ENCODE measurements around the gene PSRC1. TPM values are rescaled to one million over a fixed set of nuclear protein-coding genes. Genes with fewer than 3 reads are reported as not detected.

Gene PSRC1
- total RNA-seq, 4 donors from 2014 or later, result 3.8 to 11.4 (median 7.5) TPM

DNA sequence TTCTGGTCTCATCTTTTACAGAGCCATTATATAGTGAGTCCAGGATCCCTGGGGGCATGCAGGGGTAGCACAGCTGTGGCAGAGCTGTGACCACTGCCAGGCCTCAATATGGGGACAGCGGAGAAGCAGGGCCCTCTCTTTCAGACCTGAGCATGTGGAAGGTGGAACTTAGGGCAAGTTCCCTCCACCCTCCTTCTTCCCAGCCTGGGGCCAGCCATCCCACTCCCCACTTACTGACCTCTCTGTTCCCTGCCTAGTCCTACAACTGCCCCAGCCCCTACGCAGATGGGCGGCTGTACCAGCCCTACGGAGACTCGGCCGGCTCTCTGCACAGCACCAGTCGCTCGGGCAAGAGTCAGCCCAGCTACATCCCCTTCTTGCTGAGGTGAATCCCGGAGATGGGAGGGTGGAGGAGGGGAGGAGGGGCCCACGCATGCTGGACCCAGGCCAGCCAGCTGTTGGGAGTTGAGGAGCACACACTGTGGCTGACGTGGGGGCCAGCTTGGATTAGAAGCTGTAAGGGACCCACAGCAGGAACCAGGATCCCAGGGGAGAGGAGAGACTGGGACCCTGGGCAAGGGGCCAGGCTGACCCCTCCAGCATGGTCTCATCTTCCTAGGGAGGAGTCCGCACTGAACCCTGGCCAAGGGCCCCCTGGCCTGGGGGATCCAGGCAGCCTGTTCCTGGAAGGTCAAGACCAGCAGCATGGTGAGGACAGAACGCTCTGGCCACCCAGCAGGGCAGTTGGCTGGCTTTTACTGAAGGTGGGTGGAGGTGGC lies 10.7 kb downstream of the PSRC1 start:
- Histone ChIP-seq H3K9me3 (no peaks in the 10 kb centered on the region), H3K4me3 (no peak overlapping the region), H3K27ac (no peak overlapping the region), H3K36me3 (no peaks in the 10 kb centered on the region), H3K27me3 (no peaks in the 10 kb centered on the region), H3K4me1 (no peaks in the 10 kb centered on the region)
- intact Hi-C loops (cut with DNase I; ENCODE audit: low total_unique reads), result no loop called here
- DNase-seq, result peak in 1 of 2 donors; percentile 16
- no peak for TF ChIP-seq POLR2A (IDR thresholded peaks at IDR 0.05)
- TF ChIP-seq, protein P1, sequence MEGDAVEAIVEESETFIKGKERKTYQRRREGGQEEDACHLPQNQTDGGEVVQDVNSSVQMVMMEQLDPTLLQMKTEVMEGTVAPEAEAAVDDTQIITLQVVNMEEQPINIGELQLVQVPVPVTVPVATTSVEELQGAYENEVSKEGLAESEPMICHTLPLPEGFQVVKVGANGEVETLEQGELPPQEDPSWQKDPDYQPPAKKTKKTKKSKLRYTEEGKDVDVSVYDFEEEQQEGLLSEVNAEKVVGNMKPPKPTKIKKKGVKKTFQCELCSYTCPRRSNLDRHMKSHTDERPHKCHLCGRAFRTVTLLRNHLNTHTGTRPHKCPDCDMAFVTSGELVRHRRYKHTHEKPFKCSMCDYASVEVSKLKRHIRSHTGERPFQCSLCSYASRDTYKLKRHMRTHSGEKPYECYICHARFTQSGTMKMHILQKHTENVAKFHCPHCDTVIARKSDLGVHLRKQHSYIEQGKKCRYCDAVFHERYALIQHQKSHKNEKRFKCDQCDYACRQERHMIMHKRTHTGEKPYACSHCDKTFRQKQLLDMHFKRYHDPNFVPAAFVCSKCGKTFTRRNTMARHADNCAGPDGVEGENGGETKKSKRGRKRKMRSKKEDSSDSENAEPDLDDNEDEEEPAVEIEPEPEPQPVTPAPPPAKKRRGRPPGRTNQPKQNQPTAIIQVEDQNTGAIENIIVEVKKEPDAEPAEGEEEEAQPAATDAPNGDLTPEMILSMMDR (IDR thresholded peaks at IDR 0.05), result no peak

DNA sequence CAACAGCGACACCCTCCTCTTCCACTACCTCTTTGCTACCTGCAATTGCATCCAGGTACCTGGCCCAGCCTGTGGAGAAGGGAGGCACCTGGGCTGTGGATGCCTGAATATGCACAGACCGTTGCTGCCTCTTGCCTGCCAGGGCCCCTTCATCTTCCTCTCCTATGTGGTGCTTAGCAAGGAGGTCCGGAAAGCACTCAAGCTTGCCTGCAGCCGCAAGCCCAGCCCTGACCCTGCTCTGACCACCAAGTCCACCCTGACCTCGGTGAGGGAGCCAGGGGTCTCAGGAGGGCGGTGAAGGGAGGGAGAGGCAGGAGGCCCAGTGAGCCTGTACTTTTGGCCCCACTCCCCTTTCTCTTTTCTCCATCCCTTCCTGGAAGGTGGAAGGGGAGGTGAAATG lies 11.5 kb downstream of the PSRC1 start:
- H3K36me3 ChIP-seq, result no peaks in the 10 kb centered on the region
- no peak for DNase-seq
- no peak overlapping the region for H3K27ac ChIP-seq
- intact Hi-C loops (cut with DNase I; ENCODE audit: low total_unique reads), result no loop called here
- no peak overlapping the region for H3K4me3 ChIP-seq
- no peaks in the 10 kb centered on the region for H3K4me1 ChIP-seq
- H3K9me3 ChIP-seq, result no peaks in the 10 kb centered on the region
- no peaks in the 10 kb centered on the region for H3K27me3 ChIP-seq
- no peak for TF ChIP-seq POLR2A (IDR thresholded peaks at IDR 0.05)
- TF ChIP-seq, protein P1 (IDR thresholded peaks at IDR 0.05), result no peak

DNA sequence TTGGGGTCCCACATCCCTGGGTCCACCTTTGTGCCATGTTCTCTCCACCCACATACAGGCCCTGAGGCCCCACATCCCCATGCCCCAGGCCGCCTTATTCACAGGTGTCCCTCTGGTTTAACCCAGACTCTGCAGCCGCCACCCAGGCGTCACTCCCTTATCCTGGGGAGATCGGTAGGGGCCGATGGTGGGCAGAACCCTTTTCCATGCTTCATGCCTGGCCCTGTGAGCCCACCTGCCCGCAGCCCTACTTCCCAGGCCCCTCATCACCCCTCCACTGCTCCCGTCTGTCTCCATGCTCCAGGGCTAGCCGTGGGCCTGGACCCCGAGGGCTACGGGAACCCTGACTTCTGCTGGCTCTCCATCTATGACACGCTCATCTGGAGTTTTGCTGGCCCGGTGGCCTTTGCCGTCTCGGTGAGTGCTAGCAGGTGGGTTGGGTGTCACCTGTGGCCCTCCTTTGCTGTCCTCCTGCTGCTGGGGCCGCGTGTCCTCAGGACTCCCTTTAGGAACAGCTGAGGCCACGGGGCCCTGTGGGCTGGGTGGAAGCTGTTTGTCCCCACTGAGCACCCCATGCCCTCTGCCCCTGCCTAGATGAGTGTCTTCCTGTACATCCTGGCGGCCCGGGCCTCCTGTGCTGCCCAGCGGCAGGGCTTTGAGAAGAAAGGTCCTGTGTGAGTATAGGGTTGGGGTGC lies 12.2 kb downstream of the PSRC1 start:
- Histone ChIP-seq H3K27ac (no peak overlapping the region), H3K4me3 (no peak overlapping the region), H3K27me3 (no peaks in the 10 kb centered on the region), H3K4me1 (no peaks in the 10 kb centered on the region), H3K36me3 (no peaks in the 10 kb centered on the region), H3K9me3 (no peaks in the 10 kb centered on the region)
- intact Hi-C loops (cut with DNase I; ENCODE audit: low total_unique reads), result no loop called here
- no peak for DNase-seq
- TF ChIP-seq, protein P1 (IDR thresholded peaks at IDR 0.05), result no peak
- no peak for TF ChIP-seq POLR2A (IDR thresholded peaks at IDR 0.05)

DNA sequence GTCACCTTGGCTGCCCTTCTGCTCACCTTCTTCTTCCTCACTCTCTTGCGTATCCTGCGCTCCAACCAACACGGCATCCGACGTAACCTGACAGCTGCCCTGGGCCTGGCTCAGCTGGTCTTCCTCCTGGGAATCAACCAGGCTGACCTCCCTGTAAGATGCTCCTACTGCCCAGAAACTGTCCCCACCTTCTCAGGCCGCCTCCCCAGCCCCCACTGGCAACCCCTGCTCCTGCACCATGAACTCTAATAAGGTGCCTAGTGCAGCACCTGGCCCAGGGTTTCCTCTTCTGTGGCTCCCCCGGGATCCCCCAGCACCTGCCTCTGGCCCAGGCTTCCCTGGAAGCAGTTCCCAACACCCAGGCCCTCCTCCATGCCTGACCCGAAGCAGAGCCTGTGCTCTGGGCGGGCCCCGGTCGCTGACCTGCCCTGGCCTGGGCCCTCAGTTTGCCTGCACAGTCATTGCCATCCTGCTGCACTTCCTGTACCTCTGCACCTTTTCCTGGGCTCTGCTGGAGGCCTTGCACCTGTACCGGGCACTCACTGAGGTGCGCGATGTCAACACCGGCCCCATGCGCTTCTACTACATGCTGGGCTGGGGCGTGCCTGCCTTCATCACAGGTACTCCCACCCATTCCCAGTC lies 12.8 kb downstream of the PSRC1 start:
- no peak overlapping the region for H3K4me3 ChIP-seq
- no peaks in the 10 kb centered on the region for H3K9me3 ChIP-seq
- no peak for TF ChIP-seq POLR2A (IDR thresholded peaks at IDR 0.05)
- TF ChIP-seq, protein P1 (IDR thresholded peaks at IDR 0.05), result no peak
- no peak for DNase-seq
- no peaks in the 10 kb centered on the region for H3K36me3 ChIP-seq
- intact Hi-C loops (cut with DNase I; ENCODE audit: low total_unique reads), result no loop called here
- H3K27me3 ChIP-seq, result no peaks in the 10 kb centered on the region
- H3K4me1 ChIP-seq, result no peaks in the 10 kb centered on the region
- no peak overlapping the region for H3K27ac ChIP-seq

Measured in uterus (tissue), 4 donors.